GM12878 (cell line): Measurements from ENCODE around the gene CLASP1. TPM values are rescaled to one million over a fixed set of nuclear protein-coding genes. Genes with fewer than 3 reads are reported as not detected.

Experiments
- ATAC-seq: fragments of 200-7000 bp; cut with Tn5 transposase; 3 replicates; pipeline ENCODE4 v1.9.1; 2020; ENCODE audit warnings: mild to moderate bottlenecking, moderate library complexity
- BruUV-seq: library from RNA; stranded (reverse); fragments of 400-500 nt; replicated peaks from 2 replicates; lab custom pipeline; 2021; lab: Mats Ljungman, UMichigan
- CTCF ChIA-PET: fragments of 300-600 bp; sonication (Branson Sonifier 250); formaldehyde crosslinking; extraction: SDS; loops from one replicate; lab custom pipeline; 2021; ENCODE audit warnings: inconsistent platforms; lab: Yijun Ruan, JAX
- POLR2A ChIA-PET: fragments of 350-600 bp; formaldehyde crosslinking; extraction: SDS; loops from one replicate; lab custom pipeline; 2021; ENCODE audit warnings: inconsistent platforms; lab: Charles Lee
- RAD21 ChIA-PET: fragments of 300-600 bp; sonication (Branson Sonifier 250); formaldehyde crosslinking; loops from one replicate; lab custom pipeline; 2023; ENCODE audit warnings: antibody characterized with exemption; ENCODE audit not compliant: unreplicated experiment; lab: Charles Lee
- SMC1A ChIA-PET: fragments of 300-600 bp; sonication (Branson Sonifier 250); formaldehyde crosslinking; loops from one replicate; lab custom pipeline; 2023; ENCODE audit not compliant: unreplicated experiment, uncharacterized antibody; lab: Charles Lee
- DNase-seq: peaks from one replicate; pipeline ENCODE4 v3.0.0-alpha.2; 2011; ENCODE audit warnings: low read depth, low spot score
- FAIRE-seq: peaks from 3 replicates; lab custom pipeline; 2011; peaks lifted over from hg19 to GRCh38; lab: Jason Lieb, UNC
- H2AFZ ChIP-seq: 2 replicates; pipeline ENCODE4 v1.6.0; 2011; ENCODE audit warnings: low read depth, low read length, control low read depth; ENCODE audit not compliant: control insufficient read depth
- H3K27ac ChIP-seq: 2 replicates; pipeline ENCODE4 v1.5.1; 2011; ENCODE audit warnings: control low read depth; ENCODE audit not compliant: control insufficient read depth, insufficient read depth
- H3K27me3 ChIP-seq, 2 experiments: replicated peaks in 1 of 2; 2 replicates each; pipeline versions ENCODE4 v1.6.0 to v1.6.1; 2011; ENCODE audit warnings: low read length in 1 of 2; ENCODE audit not compliant: control insufficient read depth in 2 of 2, insufficient read depth in 2 of 2
- H3K36me3 ChIP-seq, 2 experiments: 2 replicates each; pipeline ENCODE4 v1.5.1; 2011; ENCODE audit warnings: low read length in 1 of 2; ENCODE audit not compliant: control insufficient read depth in 2 of 2, insufficient read depth in 2 of 2
- H3K4me1 ChIP-seq: 2 replicates; pipeline ENCODE4 v1.6.1; 2011; ENCODE audit warnings: mild to moderate bottlenecking, low read length, moderate library complexity, mixed read lengths; ENCODE audit not compliant: control insufficient read depth, insufficient read depth
- H3K4me2 ChIP-seq: 2 replicates; pipeline ENCODE4 v1.6.0; 2011; ENCODE audit warnings: control low read depth; ENCODE audit not compliant: control insufficient read depth, insufficient read depth
- H3K4me3 ChIP-seq: fragments of 200-600 bp; sonication (generic); 2 replicates; pipeline ENCODE4 v1.5.1; 2016
- H3K79me2 ChIP-seq: 2 replicates; pipeline ENCODE4 v1.6.0; 2011; ENCODE audit warnings: low read length; ENCODE audit not compliant: control insufficient read depth, insufficient read depth
- H3K9ac ChIP-seq: 2 replicates; pipeline ENCODE4 v1.8.0; 2011; ENCODE audit warnings: low read length, control low read depth, mixed read lengths; ENCODE audit not compliant: control insufficient read depth, insufficient read depth
- H3K9me3 ChIP-seq: replicated peaks from 3 replicates; pipeline ENCODE4 v1.5.1; 2011; ENCODE audit warnings: mild to moderate bottlenecking, low read length; ENCODE audit not compliant: control insufficient read depth, insufficient read depth
- H4K20me1 ChIP-seq: 2 replicates; pipeline ENCODE4 v1.6.0; 2011; ENCODE audit not compliant: control insufficient read depth, insufficient read depth
- ATF7 ChIP-seq: fragments of 450-650 bp; IDR thresholded peaks from 2 replicates; pipeline ENCODE4 v1.6.1; 2016; ENCODE audit warnings: low read depth, mild to moderate bottlenecking
- CEBPZ ChIP-seq: fragments of 150-350 bp; IDR thresholded peaks from 2 replicates; pipeline ENCODE4 v1.6.1; 2016; ENCODE audit warnings: low read depth, low read length
- CHD4 ChIP-seq: fragments of 200-600 bp; sonication (generic); IDR thresholded peaks from 2 replicates; pipeline ENCODE4 v1.6.1; 2016; ENCODE audit warnings: mild to moderate bottlenecking
- EGR1 ChIP-seq, 2 experiments: IDR thresholded peaks; 1 replicate in 1 of 2; 2 replicates in 1 of 2; pipeline ENCODE4 v1.6.1; 2011 to 2012; ENCODE audit warnings: low read depth in 2 of 2, low read length in 2 of 2, borderline replicate concordance in 1 of 2, mild to moderate bottlenecking in 1 of 2, moderate library complexity in 1 of 2
- ESRRA ChIP-seq: IDR thresholded peaks from 2 replicates; pipeline ENCODE4 v1.6.1; 2012; ENCODE audit warnings: mild to moderate bottlenecking, low read length, improper control_type of control experiment
- EZH2 ChIP-seq: IDR thresholded peaks from 2 replicates; pipeline ENCODE4 v1.6.1; 2012; ENCODE audit warnings: low read depth, mild to moderate bottlenecking, control low read depth, inconsistent platforms, low read length, borderline replicate concordance; ENCODE audit not compliant: control insufficient read depth
- HDAC2 ChIP-seq: fragments of 200-600 bp; sonication (generic); IDR thresholded peaks from 2 replicates; pipeline ENCODE4 v1.6.1; 2017
- HDAC6 ChIP-seq: fragments of 200-600 bp; sonication (generic); IDR thresholded peaks from one replicate; pipeline ENCODE4 v1.8.0; 2017; ENCODE audit warnings: antibody characterized with exemption; ENCODE audit not compliant: unreplicated experiment
- IKZF1 ChIP-seq: fragments of 450-650 bp; conservative IDR thresholded peaks from 2 replicates; pipeline ENCODE4 v1.6.1; 2017; ENCODE audit warnings: antibody characterized with exemption, mild to moderate bottlenecking
- KDM1A ChIP-seq: fragments of 200-600 bp; sonication (generic); IDR thresholded peaks from 2 replicates; pipeline ENCODE4 v1.6.1; 2016; ENCODE audit warnings: borderline replicate concordance
- NBN ChIP-seq: fragments of 450-650 bp; IDR thresholded peaks from 2 replicates; pipeline ENCODE4 v1.6.1; 2016
- NFXL1 ChIP-seq: fragments of 450-650 bp; IDR thresholded peaks from 2 replicates; pipeline ENCODE4 v1.6.1; 2017; ENCODE audit warnings: antibody characterized with exemption, mild to moderate bottlenecking, borderline replicate concordance
- RCOR1 ChIP-seq: conservative IDR thresholded peaks from 2 replicates; pipeline ENCODE4 v1.6.1; 2012; ENCODE audit warnings: low read depth, low read length, improper control_type of control experiment
- RELA ChIP-seq: fragments of 450-650 bp; IDR thresholded peaks from 2 replicates; pipeline ENCODE4 v1.8.0; 2014; ENCODE audit warnings: borderline replicate concordance; ENCODE audit not compliant: partially characterized antibody
- SMAD5 ChIP-seq: IDR thresholded peaks from 2 replicates; pipeline ENCODE4 v1.6.1; 2016; ENCODE audit warnings: antibody characterized with exemption, low read depth
- TBL1XR1 ChIP-seq: IDR thresholded peaks from 2 replicates; pipeline ENCODE4 v1.6.1; 2012; ENCODE audit warnings: low read depth, low read length, improper control_type of control experiment
- ZBED1 ChIP-seq: IDR thresholded peaks from 2 replicates; pipeline ENCODE4 v1.6.1; 2016; ENCODE audit warnings: borderline replicate concordance
- WGBS: methylation state at CpG from one replicate; pipeline ENCODE4 v1.1.6; 2016; ENCODE audit warnings: low lambda C conversion rate; ENCODE audit not compliant: insufficient replicate concordance, insufficient coverage; ENCODE audit errors: missing lambda C conversion rate; 5-methylcytosine and 5-hydroxymethylcytosine counted together
- in situ Hi-C: fragments of 300-500 bp; cut with MboI; formaldehyde crosslinking; loops from 9 replicates; pipeline ENCODE4 v1.14.3; 2018; ENCODE audit warnings: mixed read lengths
- intact Hi-C: fragments of 100-400 bp; cut with micrococcal nuclease; formaldehyde crosslinking; loops from one replicate; pipeline ENCODE4 v1.14.2; 2022; ENCODE audit not compliant: unreplicated experiment
- polyA plus RNA-seq, 11 experiments: library from polyadenylated mRNA; depleted of rRNA in 4 of 11; unstranded in 6 of 11; stranded (reverse) in 5 of 11; fragments of >200 nt; fragmentation: Nextera tagmentation in 4 of 11; fragmentation: Illumina TruSeq in 1 of 11; extraction: Ambion mirVana in 4 of 11; extraction: Trizol in 1 of 11; gene quantifications; 1 replicate in 1 of 11; 2 replicates in 10 of 11; pipeline versions ENCODE4 v1.2.1 to v1.2.3, GENCODE V29; 2011 to 2016; ENCODE audit warnings: inconsistent platforms in 2 of 11, missing spikeins in 2 of 11, low read depth in 1 of 11
- total RNA-seq, 4 experiments: library from RNA; depleted of rRNA in 3 of 4; stranded (reverse); fragments of >200 nt in 3 of 4; fragmentation: Illumina TruSeq in 1 of 4; extraction: Trizol in 1 of 4; gene quantifications; 2 replicates each; pipeline versions ENCODE4 v1.2.1 to v1.2.3, GENCODE V29; 2013 to 2021
- TF ChIP-seq, protein P1 (sequence below): fragments of 450-650 bp; IDR thresholded peaks from 2 replicates; pipeline ENCODE4 v1.6.1; 2017; ENCODE audit warnings: borderline replicate concordance

The CLASP1 gene
- total and polyA plus RNA-seq, 10 of the 15 experiments (the other 5 are each of a cell fraction or from before 2014, with no cell fraction given): 1.4 to 62.4 (median 32.9) TPM

DNA sequence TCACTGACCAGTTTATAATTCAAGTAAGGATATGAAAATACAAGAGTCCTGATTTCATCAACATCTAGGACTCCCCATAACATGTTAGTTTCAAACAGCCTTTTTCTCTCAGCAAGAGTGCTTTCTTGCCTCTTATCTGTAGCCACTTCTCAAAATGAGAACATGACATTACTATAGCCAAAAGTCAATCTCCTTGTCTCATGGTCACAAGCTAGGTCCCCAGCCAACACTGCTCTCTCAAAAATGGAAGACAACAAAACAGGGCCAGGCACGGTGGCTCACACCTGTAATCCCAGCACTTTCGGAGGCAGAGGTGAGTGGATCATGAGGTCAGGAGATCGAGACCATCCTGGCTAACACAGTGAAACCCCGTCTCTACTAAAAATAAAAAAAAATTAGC is 15.8 kb downstream of the CLASP1 start:
- Histone ChIP-seq H3K9me3 (peaks cover 7% of the 10 kb centered on the region), H3K79me2 (peaks cover 66% of the 10 kb centered on the region), H3K4me1 (no peaks in the 10 kb centered on the region; the same call in 1 of the 2 replicates), H3K27me3 (no peaks in the 10 kb centered on the region), H3K4me3 (no peak overlapping the region), H2AFZ (no peak overlapping the region), H3K4me2 (no peak overlapping the region), H4K20me1 (no peaks in the 10 kb centered on the region), H3K36me3 (no peaks in the 10 kb centered on the region), H3K9ac (no peak overlapping the region), H3K27ac (no peak overlapping the region)
- ChIA-PET POLR2A (no interaction called here), RAD21 (no interaction called here), SMC1A (interaction anchor here (1.6 kb wide), 1 partner anchor 9 kb away, joined by 4 read pairs; no protein-coding TSS in a partner anchor), CTCF (interaction anchor here (0.7 kb wide), 1 partner anchor 102 kb away, joined by 3 read pairs; no protein-coding TSS in a partner anchor)
- TF ChIP-seq CEBPZ (no peak), TBL1XR1 (no peak), SMAD5 (no peak), IKZF1 (no peak), NBN (no peak), RCOR1 (no peak), NFXL1 (no peak), HDAC2 (no peak), CHD4 (no peak), KDM1A (no peak), HDAC6 (no peak), EGR1 (IDR thresholded peaks at IDR 0.05; ENCODE audit: borderline replicate concordance in 1 of 2, low read depth in 2 of 2, low read length in 2 of 2) (no peak), ESRRA (no peak), ATF7 (no peak), EZH2 (no peak), RELA (no peak), ZBED1 (no peak)
- TF ChIP-seq, protein P1, sequence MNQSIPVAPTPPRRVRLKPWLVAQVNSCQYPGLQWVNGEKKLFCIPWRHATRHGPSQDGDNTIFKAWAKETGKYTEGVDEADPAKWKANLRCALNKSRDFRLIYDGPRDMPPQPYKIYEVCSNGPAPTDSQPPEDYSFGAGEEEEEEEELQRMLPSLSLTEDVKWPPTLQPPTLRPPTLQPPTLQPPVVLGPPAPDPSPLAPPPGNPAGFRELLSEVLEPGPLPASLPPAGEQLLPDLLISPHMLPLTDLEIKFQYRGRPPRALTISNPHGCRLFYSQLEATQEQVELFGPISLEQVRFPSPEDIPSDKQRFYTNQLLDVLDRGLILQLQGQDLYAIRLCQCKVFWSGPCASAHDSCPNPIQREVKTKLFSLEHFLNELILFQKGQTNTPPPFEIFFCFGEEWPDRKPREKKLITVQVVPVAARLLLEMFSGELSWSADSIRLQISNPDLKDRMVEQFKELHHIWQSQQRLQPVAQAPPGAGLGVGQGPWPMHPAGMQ: no peak
- FAIRE-seq (no peak), ATAC-seq (no peak; the same call in 1 of the 3 replicates), DNase-seq (no peak)
- intact Hi-C loops (no loop called here), in situ Hi-C loops (no loop called here)
- 98% methylated on average over 4 of the region's 4 CpGs for WGBS
- no TSS peak for BruUV-seq
